PC-3 (cell line): Measurements from ENCODE around the gene ITGB3. TPM values are rescaled to one million over a fixed set of nuclear protein-coding genes. Genes with fewer than 3 reads are reported as not detected.

Source experiments
- ATAC-seq: fragments of 200-7000 bp; cut with Tn5 transposase; 2 replicates; pipeline ENCODE4 v1.9.1; 2020; ENCODE audit warnings: mild to moderate bottlenecking, moderate library complexity
- BruUV-seq: library from RNA; stranded (reverse); fragments of 400-500 nt; replicated peaks from 2 replicates; lab custom pipeline; 2021; lab: Mats Ljungman, UMichigan
- CTCF ChIA-PET: fragments of 300-600 bp; sonication (Branson Sonifier 250); formaldehyde crosslinking; loops from one replicate; lab custom pipeline; 2022; ENCODE audit warnings: antibody characterized with exemption; lab: Charles Lee
- POLR2A ChIA-PET: fragments of 300-600 bp; sonication (Branson Sonifier 250); formaldehyde crosslinking; loops from one replicate; lab custom pipeline; 2022; ENCODE audit warnings: antibody characterized with exemption; ENCODE audit not compliant: unreplicated experiment; lab: Charles Lee
- DNase-seq: peaks from one replicate; pipeline ENCODE4 v3.0.0-alpha.2; 2015
- H2AFZ ChIP-seq: fragments of 300-600 bp; sonication (generic); 2 replicates; pipeline ENCODE4 v1.6.0; 2016; ENCODE audit warnings: antibody characterized with exemption, low read length
- H3F3A ChIP-seq: fragments of 300-600 bp; sonication (generic); one replicate; pipeline ENCODE4 v1.6.0; 2017; ENCODE audit warnings: antibody characterized with exemption, low read length, control low read depth, mild to moderate bottlenecking; ENCODE audit not compliant: unreplicated experiment
- H3K27ac ChIP-seq: fragments of 300-600 bp; sonication (generic); 2 replicates; pipeline ENCODE4 v1.5.1; 2016; ENCODE audit warnings: mild to moderate bottlenecking, low read length
- H3K27me3 ChIP-seq: fragments of 300-600 bp; sonication (generic); 2 replicates; pipeline ENCODE4 v1.6.1; 2016; ENCODE audit warnings: low read length, mixed read lengths
- H3K36me3 ChIP-seq: fragments of 300-600 bp; sonication (generic); 2 replicates; pipeline ENCODE4 v1.6.1; 2016; ENCODE audit warnings: low read depth, mixed run types, low read length, mixed read lengths
- H3K4me1 ChIP-seq: fragments of 300-600 bp; sonication (generic); 2 replicates; pipeline ENCODE4 v1.5.1; 2016; ENCODE audit warnings: low read length; ENCODE audit not compliant: insufficient read depth
- H3K4me2 ChIP-seq: fragments of 300-600 bp; sonication (generic); 2 replicates; pipeline ENCODE4 v1.6.0; 2016; ENCODE audit warnings: low read length
- H3K4me3 ChIP-seq: fragments of 300-600 bp; sonication (generic); 2 replicates; pipeline ENCODE4 v1.5.1; 2016; ENCODE audit warnings: mild to moderate bottlenecking, low read length, mixed read lengths
- H3K79me2 ChIP-seq: fragments of 300-600 bp; sonication (generic); 2 replicates; pipeline ENCODE4 v1.6.1; 2017; ENCODE audit warnings: low read length, mixed read lengths
- H3K9ac ChIP-seq: fragments of 300-600 bp; sonication (generic); 2 replicates; pipeline ENCODE4 v1.6.0; 2016; ENCODE audit warnings: mild to moderate bottlenecking, low read length
- H3K9me2 ChIP-seq: fragments of 300-600 bp; sonication (generic); replicated peaks from 2 replicates; pipeline ENCODE4 v1.6.1; 2016; ENCODE audit warnings: mixed run types, low read length, mixed read lengths
- H3K9me3 ChIP-seq: fragments of 300-600 bp; sonication (generic); 2 replicates; pipeline ENCODE4 v1.6.1; 2016; ENCODE audit warnings: low read length, mixed read lengths
- H4K20me1 ChIP-seq: fragments of 300-600 bp; sonication (generic); 2 replicates; pipeline ENCODE4 v1.6.1; 2016; ENCODE audit warnings: low read length, mixed read lengths
- EZH2 ChIP-seq: fragments of 300-600 bp; sonication (generic); IDR thresholded peaks from one replicate; pipeline ENCODE4 v1.6.1; 2017; ENCODE audit warnings: antibody characterized with exemption, mild to moderate bottlenecking, low read length; ENCODE audit not compliant: unreplicated experiment
- EZH2phosphoT487 ChIP-seq: fragments of 300-600 bp; sonication (generic); IDR thresholded peaks from 2 replicates; pipeline ENCODE4 v1.6.1; 2018; ENCODE audit warnings: mild to moderate bottlenecking, antibody characterized with exemption, low read length, borderline replicate concordance
- intact Hi-C: fragments of 100-400 bp; cut with micrococcal nuclease; formaldehyde crosslinking; loops from 2 replicates; pipeline ENCODE4 v1.9.0; 2023
- total RNA-seq: library from RNA; depleted of rRNA; stranded (reverse); fragments of >200 nt; gene quantifications from 2 replicates; pipeline ENCODE4 v1.2.3, GENCODE V29; 2014
- TF ChIP-seq, protein P1 (sequence below): fragments of 300-600 bp; sonication (generic); conservative IDR thresholded peaks from 2 replicates; pipeline ENCODE4 v1.5.1; 2017; ENCODE audit warnings: antibody characterized with exemption, low read depth, mild to moderate bottlenecking, low read length

ITGB3 gene
- total RNA-seq, 1 experiment from 2014 or later, result 0.36 TPM

DNA sequence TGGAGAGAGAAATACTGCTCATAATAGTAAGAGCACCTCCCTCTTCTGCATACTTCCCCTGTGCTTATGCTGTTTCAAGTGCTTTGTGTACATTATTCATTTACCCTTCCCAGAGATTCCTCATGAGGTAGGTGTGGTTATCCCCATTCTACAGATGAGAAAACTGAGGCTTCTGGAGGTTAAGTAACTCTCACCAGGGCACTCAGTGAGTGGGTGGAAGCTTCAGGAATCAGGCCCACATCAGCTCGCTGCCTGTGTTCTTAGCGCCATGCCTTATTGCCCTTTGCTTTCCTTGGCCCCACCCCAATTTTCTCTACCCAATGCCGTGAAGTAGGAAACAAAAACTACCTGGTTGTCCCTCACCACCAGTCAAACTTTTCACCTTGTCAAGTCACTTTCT, 18.1 kb upstream of the ITGB3 start:
- H2AFZ ChIP-seq, result no peak overlapping the region
- BruUV-seq, result no TSS peak
- CTCF ChIA-PET, result no interaction called here
- no peaks in the 10 kb centered on the region for H3K27me3 ChIP-seq
- no peaks in the 10 kb centered on the region for H4K20me1 ChIP-seq
- H3K9ac ChIP-seq, result no peak overlapping the region
- no peaks in the 10 kb centered on the region for H3F3A ChIP-seq
- no peak overlapping the region for H3K4me2 ChIP-seq
- H3K36me3 ChIP-seq, result no peaks in the 10 kb centered on the region
- H3K4me1 ChIP-seq, result peaks cover 15% of the 10 kb centered on the region
- no peaks in the 10 kb centered on the region for H3K79me2 ChIP-seq
- TF ChIP-seq EZH2 (no peak), EZH2phosphoT487 (no peak)
- TF ChIP-seq, protein P1, sequence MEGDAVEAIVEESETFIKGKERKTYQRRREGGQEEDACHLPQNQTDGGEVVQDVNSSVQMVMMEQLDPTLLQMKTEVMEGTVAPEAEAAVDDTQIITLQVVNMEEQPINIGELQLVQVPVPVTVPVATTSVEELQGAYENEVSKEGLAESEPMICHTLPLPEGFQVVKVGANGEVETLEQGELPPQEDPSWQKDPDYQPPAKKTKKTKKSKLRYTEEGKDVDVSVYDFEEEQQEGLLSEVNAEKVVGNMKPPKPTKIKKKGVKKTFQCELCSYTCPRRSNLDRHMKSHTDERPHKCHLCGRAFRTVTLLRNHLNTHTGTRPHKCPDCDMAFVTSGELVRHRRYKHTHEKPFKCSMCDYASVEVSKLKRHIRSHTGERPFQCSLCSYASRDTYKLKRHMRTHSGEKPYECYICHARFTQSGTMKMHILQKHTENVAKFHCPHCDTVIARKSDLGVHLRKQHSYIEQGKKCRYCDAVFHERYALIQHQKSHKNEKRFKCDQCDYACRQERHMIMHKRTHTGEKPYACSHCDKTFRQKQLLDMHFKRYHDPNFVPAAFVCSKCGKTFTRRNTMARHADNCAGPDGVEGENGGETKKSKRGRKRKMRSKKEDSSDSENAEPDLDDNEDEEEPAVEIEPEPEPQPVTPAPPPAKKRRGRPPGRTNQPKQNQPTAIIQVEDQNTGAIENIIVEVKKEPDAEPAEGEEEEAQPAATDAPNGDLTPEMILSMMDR, result no peak
- ATAC-seq, result no peak
- H3K9me3 ChIP-seq, result no peaks in the 10 kb centered on the region
- H3K4me3 ChIP-seq, result no peak overlapping the region
- H3K9me2 ChIP-seq, result no peaks in the 10 kb centered on the region
- no peak overlapping the region for H3K27ac ChIP-seq
- intact Hi-C loops, result no loop called here
- POLR2A ChIA-PET, result no interaction called here
- no peak for DNase-seq

GRCh38 chr17:47235923-47236322, 17.7 kb upstream of the ITGB3 start:
- ATAC-seq (no peak), DNase-seq (no peak)
- TF ChIP-seq, protein P1, result no peak
- TF ChIP-seq EZH2phosphoT487, result no peak
- no peak for TF ChIP-seq EZH2
- H3K9me3 ChIP-seq, result no peaks in the 10 kb centered on the region
- H3K36me3 ChIP-seq, result no peaks in the 10 kb centered on the region
- H3K27me3 ChIP-seq, result no peaks in the 10 kb centered on the region
- no peak overlapping the region for H3K9ac ChIP-seq
- H3K4me2 ChIP-seq, result no peak overlapping the region
- H3F3A ChIP-seq, result no peaks in the 10 kb centered on the region
- intact Hi-C loops, result no loop called here
- no peaks in the 10 kb centered on the region for H3K9me2 ChIP-seq
- POLR2A ChIA-PET, result no interaction called here
- no TSS peak for BruUV-seq
- H3K27ac ChIP-seq, result no peak overlapping the region
- H3K4me3 ChIP-seq, result no peak overlapping the region
- H2AFZ ChIP-seq, result no peak overlapping the region
- no peaks in the 10 kb centered on the region for H4K20me1 ChIP-seq
- CTCF ChIA-PET, result no interaction called here
- H3K79me2 ChIP-seq, result no peaks in the 10 kb centered on the region
- peaks cover 19% of the 10 kb centered on the region for H3K4me1 ChIP-seq

DNA sequence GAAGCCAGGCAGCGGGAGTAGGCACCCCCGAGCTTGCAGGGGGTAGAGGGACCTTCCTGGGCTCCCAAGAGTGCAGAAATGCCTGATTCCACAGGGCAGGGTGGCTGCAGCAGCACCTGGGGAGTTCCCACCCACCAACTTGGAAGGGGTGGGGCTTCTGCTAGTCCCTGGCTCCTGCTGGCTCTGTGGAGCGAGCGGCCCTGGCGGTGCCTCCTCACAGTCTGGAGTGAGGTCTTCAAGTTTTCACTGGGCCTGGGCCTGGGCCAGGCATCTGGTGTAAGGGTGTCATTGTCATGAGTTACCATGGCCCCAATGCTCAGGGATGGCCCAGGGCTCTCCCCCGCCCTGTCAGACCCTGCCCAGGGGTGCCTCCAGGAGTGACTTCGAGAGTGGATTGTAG, 15.8 kb upstream of the ITGB3 start:
- H3K79me2 ChIP-seq, result no peaks in the 10 kb centered on the region
- DNase-seq (no peak), ATAC-seq (no peak)
- no peak for TF ChIP-seq EZH2
- TF ChIP-seq, protein P1, result no peak
- TF ChIP-seq EZH2phosphoT487, result no peak
- intact Hi-C loops, result no loop called here
- no TSS peak for BruUV-seq
- no peak overlapping the region for H3K4me2 ChIP-seq
- H3K27me3 ChIP-seq, result no peaks in the 10 kb centered on the region
- H3K4me3 ChIP-seq, result no peak overlapping the region
- POLR2A ChIA-PET, result no interaction called here
- CTCF ChIA-PET, result no interaction called here
- H3K4me1 ChIP-seq, result peaks cover 21% of the 10 kb centered on the region
- no peak overlapping the region for H3K27ac ChIP-seq
- H3K36me3 ChIP-seq, result no peaks in the 10 kb centered on the region
- no peak overlapping the region for H2AFZ ChIP-seq
- H3K9ac ChIP-seq, result no peak overlapping the region
- no peaks in the 10 kb centered on the region for H3K9me2 ChIP-seq
- H3F3A ChIP-seq, result no peaks in the 10 kb centered on the region
- H3K9me3 ChIP-seq, result no peaks in the 10 kb centered on the region
- H4K20me1 ChIP-seq, result no peaks in the 10 kb centered on the region
